ENCODE data around the gene PAXX. TPM values are rescaled to one million over a fixed set of nuclear protein-coding genes. Genes with fewer than 3 reads are reported as not detected.

The PAXX gene
- total RNA-seq, 1 donor from 2014 or later = 79.4 TPM

- Mint-ChIP-seq H3K27ac (peak overlapping the region; percentile 56), H3K36me3 (ENCODE audit: low read depth) (no peaks in the 10 kb centered on the region), H3K27me3 (ENCODE audit: insufficient read depth) (no peaks in the 10 kb centered on the region), H3K9me3 (peaks cover 9% of the 10 kb centered on the region), H3K4me3 (no peak overlapping the region), H3K4me1 (ENCODE audit: low read depth) (no peaks in the 10 kb centered on the region)
- no peak for DNase-seq (ENCODE audit: low spot score)
- intact Hi-C loops (cut with micrococcal nuclease) = no loop called here
Measured at GRCh38 chr9:136956604-136957003, 35.6 kb upstream of the PAXX start.

DNA sequence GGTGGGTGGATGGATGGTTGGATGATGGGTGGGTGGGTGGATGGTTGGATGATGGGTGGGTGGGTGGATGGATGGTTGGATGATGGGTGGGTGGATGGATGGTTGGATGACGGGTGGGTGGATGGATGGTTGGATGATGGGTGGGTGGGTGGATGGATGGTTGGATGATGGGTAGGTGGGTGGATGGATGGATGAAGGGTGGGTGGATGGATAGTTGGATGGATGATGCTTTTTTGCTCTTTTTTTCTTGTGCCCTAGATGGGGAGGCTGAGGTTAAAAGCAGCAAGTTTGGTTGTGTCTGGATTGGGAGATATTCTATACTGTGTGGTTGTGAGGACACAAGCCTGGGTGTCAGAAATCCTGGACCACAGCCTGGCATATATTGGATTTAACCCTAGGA is 34.8 kb upstream of the PAXX start:
- Mint-ChIP-seq H3K27ac (no peak overlapping the region), H3K4me1 (ENCODE audit: low read depth) (no peaks in the 10 kb centered on the region), H3K27me3 (ENCODE audit: insufficient read depth) (no peaks in the 10 kb centered on the region), H3K4me3 (no peak overlapping the region), H3K36me3 (ENCODE audit: low read depth) (no peaks in the 10 kb centered on the region), H3K9me3 (peaks cover 9% of the 10 kb centered on the region)
- intact Hi-C loops (cut with micrococcal nuclease) = no loop called here
- DNase-seq (ENCODE audit: low spot score) = no peak

- Mint-ChIP-seq H3K27me3 (ENCODE audit: insufficient read depth) (no peaks in the 10 kb centered on the region), H3K4me3 (no peak overlapping the region), H3K9me3 (peaks cover 9% of the 10 kb centered on the region), H3K36me3 (ENCODE audit: low read depth) (no peaks in the 10 kb centered on the region), H3K27ac (no peak overlapping the region), H3K4me1 (ENCODE audit: low read depth) (no peaks in the 10 kb centered on the region)
- DNase-seq (ENCODE audit: low spot score) = no peak
- intact Hi-C loops (cut with micrococcal nuclease) = no loop called here
Measured at GRCh38 chr9:136957901-136958300, 34.3 kb upstream of the PAXX start.

DNA sequence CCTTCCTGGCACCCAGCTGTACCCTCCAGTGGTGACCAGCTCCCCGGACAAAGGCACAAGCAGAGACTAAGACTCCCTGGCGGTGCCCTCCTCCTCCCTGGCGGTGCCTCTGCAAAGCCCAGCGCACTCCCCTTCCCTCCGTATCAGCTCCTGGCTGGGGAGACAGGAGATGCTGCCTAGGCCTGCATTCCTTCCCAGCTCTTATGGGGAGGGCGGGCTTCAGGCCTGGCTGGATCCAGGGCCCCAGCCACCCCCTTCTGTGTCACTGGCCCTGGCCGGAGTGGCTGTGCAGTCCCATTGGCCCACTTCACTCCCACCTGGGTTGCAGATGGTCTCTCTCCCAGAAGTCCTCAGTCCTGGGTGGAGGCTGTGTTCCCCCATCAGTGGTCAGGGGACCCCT is 33.7 kb upstream of the PAXX start:
- Mint-ChIP-seq H3K4me1 (ENCODE audit: low read depth) (no peaks in the 10 kb centered on the region), H3K4me3 (no peak overlapping the region), H3K27ac (no peak overlapping the region), H3K27me3 (ENCODE audit: insufficient read depth) (no peaks in the 10 kb centered on the region), H3K36me3 (ENCODE audit: low read depth) (no peaks in the 10 kb centered on the region), H3K9me3 (peaks cover 9% of the 10 kb centered on the region)
- intact Hi-C loops (cut with micrococcal nuclease) = no loop called here
- DNase-seq (ENCODE audit: low spot score) = no peak

DNA sequence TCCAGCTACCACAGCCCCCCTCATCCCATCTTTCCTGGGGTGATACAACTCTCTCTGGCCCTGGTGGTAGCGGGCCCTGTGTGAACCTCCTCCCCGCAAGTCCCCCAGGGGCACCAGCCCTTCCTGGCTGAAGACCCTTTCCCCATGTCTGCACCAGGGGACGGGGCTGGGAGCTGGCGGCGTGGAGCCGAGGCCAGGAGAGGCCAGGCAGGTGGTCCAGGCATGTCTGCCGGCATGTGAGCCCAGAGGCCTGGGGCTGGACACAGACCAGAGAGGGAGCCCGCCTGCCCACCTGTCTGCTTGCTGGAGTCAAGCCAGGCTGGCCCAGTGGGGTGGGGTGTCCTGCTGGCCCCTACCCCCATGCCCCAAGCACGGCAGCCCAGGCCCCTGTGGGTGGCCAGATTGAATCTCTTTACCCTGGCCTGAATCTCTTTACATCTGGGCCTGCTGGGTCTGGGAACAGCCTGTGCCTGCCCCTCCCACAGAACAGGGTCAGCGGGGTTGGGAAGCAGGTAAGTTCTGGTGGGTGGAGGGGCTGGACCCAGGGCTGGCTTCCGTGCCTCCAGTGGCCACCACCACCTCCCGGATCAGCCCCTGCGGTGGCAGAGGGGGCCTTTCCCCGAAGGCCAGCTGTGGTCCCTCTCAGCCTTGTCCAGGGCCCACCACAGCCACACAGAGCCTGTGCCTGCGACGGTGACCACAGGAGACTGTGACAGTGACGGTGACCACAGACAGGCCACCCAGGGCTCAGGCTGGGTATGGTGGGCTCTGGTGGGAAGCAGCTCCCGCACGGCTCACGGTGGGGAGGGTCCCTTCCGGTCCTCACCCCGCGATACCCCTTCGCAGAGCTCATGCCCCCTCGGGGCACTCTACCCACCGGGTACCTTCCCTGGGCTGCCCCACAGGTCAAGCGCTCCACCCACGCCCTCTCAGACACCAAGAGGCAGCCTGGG is 33.0 kb upstream of the PAXX start:
- Mint-ChIP-seq H3K4me1 (ENCODE audit: low read depth) (no peaks in the 10 kb centered on the region), H3K4me3 (no peak overlapping the region), H3K27ac (no peak overlapping the region), H3K36me3 (ENCODE audit: low read depth) (no peaks in the 10 kb centered on the region), H3K9me3 (peaks cover 9% of the 10 kb centered on the region), H3K27me3 (ENCODE audit: insufficient read depth) (no peaks in the 10 kb centered on the region)
- DNase-seq (ENCODE audit: low spot score) = no peak
- intact Hi-C loops (cut with micrococcal nuclease) = no loop called here

GRCh38 chr9:136960212-136960937 is 31.8 kb upstream of the PAXX start:
- peaks cover 4% of the 10 kb centered on the region for H3K4me1 Mint-ChIP-seq (ENCODE audit: low read depth)
- intact Hi-C loops (cut with micrococcal nuclease) = no loop called here
- no peaks in the 10 kb centered on the region for H3K36me3 Mint-ChIP-seq (ENCODE audit: low read depth)
- no peak for DNase-seq (ENCODE audit: low spot score)
- no peak overlapping the region for H3K4me3 Mint-ChIP-seq
- H3K9me3 Mint-ChIP-seq = peaks cover 9% of the 10 kb centered on the region
- no peaks in the 10 kb centered on the region for H3K27me3 Mint-ChIP-seq (ENCODE audit: insufficient read depth)
- no peak overlapping the region for H3K27ac Mint-ChIP-seq

DNA sequence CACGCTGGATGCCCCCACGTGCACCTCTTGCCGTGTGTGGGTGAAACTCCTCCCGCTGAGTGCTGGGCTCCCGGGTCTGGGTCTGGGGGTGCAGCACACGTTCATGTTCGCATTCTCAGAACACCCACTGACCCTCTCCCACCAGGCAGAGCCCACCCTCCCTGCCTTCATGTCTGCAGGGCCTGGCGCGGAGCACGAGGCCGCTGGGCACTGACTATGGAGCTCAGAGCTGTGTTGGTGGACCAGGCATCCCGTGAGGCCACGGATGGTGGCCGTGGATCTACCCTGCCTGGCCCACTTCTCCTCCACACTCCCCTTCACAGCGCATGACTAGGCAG is 31.3 kb upstream of the PAXX start:
- H3K4me3 Mint-ChIP-seq = no peak overlapping the region
- intact Hi-C loops (cut with micrococcal nuclease) = no loop called here
- H3K27ac Mint-ChIP-seq = no peak overlapping the region
- no peaks in the 10 kb centered on the region for H3K36me3 Mint-ChIP-seq (ENCODE audit: low read depth)
- H3K9me3 Mint-ChIP-seq = peaks cover 9% of the 10 kb centered on the region
- DNase-seq (ENCODE audit: low spot score) = no peak
- H3K27me3 Mint-ChIP-seq (ENCODE audit: insufficient read depth) = no peaks in the 10 kb centered on the region
- peaks cover 9% of the 10 kb centered on the region for H3K4me1 Mint-ChIP-seq (ENCODE audit: low read depth)

DNA sequence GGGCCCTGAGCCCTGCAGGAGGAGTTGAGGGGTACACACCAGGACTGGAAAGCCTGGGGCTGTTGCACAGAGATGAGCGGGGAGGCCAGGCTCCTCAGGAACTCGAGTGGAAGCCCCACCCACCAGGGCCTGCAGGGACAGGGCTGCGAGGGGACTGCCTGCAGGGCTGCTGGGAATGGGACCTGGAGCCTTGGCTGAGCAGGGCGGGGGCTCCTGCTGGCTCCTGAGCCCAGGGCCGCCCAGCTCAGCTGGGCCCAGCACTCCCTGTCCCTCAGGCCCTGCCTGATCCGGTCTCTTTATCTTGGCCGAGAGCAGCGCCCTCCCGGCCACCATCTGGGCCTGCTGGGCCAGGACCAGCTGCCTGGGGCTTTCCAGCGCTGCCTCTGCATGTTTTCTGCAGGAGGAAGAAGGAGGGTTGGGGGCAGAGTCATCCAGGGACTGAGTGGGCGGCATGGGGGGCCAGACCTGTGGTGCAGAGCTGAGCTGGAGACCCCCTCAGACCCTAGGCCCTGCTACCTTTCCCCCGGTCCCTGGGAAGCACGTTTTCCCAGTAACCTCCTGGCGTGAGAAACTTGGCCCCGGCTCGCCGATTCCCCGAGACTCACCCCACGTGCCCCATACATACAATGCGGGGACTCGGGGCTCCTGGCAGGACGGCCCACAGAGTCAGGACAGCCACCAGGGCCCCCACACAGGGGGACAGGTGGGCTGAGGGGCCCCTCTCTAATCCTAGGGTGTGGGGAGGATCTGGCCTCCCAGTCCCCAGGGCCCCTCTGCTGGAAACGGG is 30.8 kb upstream of the PAXX start:
- intact Hi-C loops (cut with micrococcal nuclease) = no loop called here
- Mint-ChIP-seq H3K4me3 (no peak overlapping the region), H3K9me3 (peaks cover 5% of the 10 kb centered on the region), H3K36me3 (ENCODE audit: low read depth) (no peaks in the 10 kb centered on the region), H3K27me3 (ENCODE audit: insufficient read depth) (no peaks in the 10 kb centered on the region), H3K4me1 (ENCODE audit: low read depth) (peaks cover 14% of the 10 kb centered on the region), H3K27ac (no peak overlapping the region)
- no peak for DNase-seq (ENCODE audit: low spot score)

- Mint-ChIP-seq H3K27ac (no peak overlapping the region), H3K36me3 (ENCODE audit: low read depth) (no peaks in the 10 kb centered on the region), H3K27me3 (ENCODE audit: insufficient read depth) (peaks cover 3% of the 10 kb centered on the region), H3K4me1 (ENCODE audit: low read depth) (peaks cover 15% of the 10 kb centered on the region), H3K4me3 (no peak overlapping the region), H3K9me3 (no peaks in the 10 kb centered on the region)
- DNase-seq (ENCODE audit: low spot score) = no peak
- intact Hi-C loops (cut with micrococcal nuclease) = no loop called here
Measured at GRCh38 chr9:136962163-136962562, 30.1 kb upstream of the PAXX start.

GRCh38 chr9:136962701-136963248 is 29.4 kb upstream of the PAXX start:
- Mint-ChIP-seq H3K27ac (no peak overlapping the region), H3K4me1 (ENCODE audit: low read depth) (peaks cover 15% of the 10 kb centered on the region), H3K4me3 (no peak overlapping the region), H3K36me3 (ENCODE audit: low read depth) (no peaks in the 10 kb centered on the region), H3K9me3 (no peaks in the 10 kb centered on the region), H3K27me3 (ENCODE audit: insufficient read depth) (peaks cover 5% of the 10 kb centered on the region)
- DNase-seq (ENCODE audit: low spot score) = no peak
- intact Hi-C loops (cut with micrococcal nuclease) = no loop called here

DNA sequence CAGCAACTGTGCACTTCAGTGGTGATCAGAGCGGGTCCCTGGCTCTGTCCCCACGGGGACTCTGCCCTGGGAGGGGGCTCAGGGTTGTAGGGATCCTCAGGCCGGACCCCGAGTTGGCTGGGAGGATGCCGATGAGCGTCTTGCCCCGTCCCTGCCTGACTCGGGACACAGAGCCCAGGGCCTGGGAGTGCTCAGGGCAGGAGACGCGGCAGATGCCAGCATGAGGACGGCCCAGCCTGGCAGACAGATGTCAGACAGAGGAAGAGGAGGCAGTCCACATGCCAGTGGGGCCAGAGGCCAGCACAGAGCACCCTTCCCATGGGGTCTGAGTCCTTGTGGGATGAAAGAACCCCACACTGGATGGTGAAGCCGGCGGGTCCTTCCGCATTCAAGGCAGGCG is 28.9 kb upstream of the PAXX start:
- no peak for DNase-seq (ENCODE audit: low spot score)
- Mint-ChIP-seq H3K36me3 (ENCODE audit: low read depth) (no peaks in the 10 kb centered on the region), H3K27ac (no peak overlapping the region), H3K9me3 (no peaks in the 10 kb centered on the region), H3K4me1 (ENCODE audit: low read depth) (peaks cover 15% of the 10 kb centered on the region), H3K27me3 (ENCODE audit: insufficient read depth) (peaks cover 5% of the 10 kb centered on the region), H3K4me3 (no peak overlapping the region)
- intact Hi-C loops (cut with micrococcal nuclease) = no loop called here

GRCh38 chr9:136963751-136964150 is 28.5 kb upstream of the PAXX start:
- H3K4me3 Mint-ChIP-seq = no peak overlapping the region
- peaks cover 5% of the 10 kb centered on the region for H3K27me3 Mint-ChIP-seq (ENCODE audit: insufficient read depth)
- H3K9me3 Mint-ChIP-seq = no peaks in the 10 kb centered on the region
- no peak for DNase-seq (ENCODE audit: low spot score)
- intact Hi-C loops (cut with micrococcal nuclease) = no loop called here
- no peaks in the 10 kb centered on the region for H3K36me3 Mint-ChIP-seq (ENCODE audit: low read depth)
- H3K27ac Mint-ChIP-seq = no peak overlapping the region
- H3K4me1 Mint-ChIP-seq (ENCODE audit: low read depth) = peaks cover 15% of the 10 kb centered on the region
